HG03159 (cell line): Measurements from ENCODE around the gene PLIN5.

ENCODE experiments used
- ATAC-seq: cut with Tn5 transposase; IDR thresholded peaks from one replicate; pipeline ENCODE4 v1.9.1; 2021; ENCODE audit warnings: mild to moderate bottlenecking, moderate library complexity; ENCODE audit not compliant: unreplicated experiment

The PLIN5 gene

GRCh38 chr19:4507804-4508203, 27.2 kb downstream of the PLIN5 start:
- ATAC-seq = no peak

GRCh38 chr19:4507150-4507452, 27.9 kb downstream of the PLIN5 start:
- no peak for ATAC-seq

DNA sequence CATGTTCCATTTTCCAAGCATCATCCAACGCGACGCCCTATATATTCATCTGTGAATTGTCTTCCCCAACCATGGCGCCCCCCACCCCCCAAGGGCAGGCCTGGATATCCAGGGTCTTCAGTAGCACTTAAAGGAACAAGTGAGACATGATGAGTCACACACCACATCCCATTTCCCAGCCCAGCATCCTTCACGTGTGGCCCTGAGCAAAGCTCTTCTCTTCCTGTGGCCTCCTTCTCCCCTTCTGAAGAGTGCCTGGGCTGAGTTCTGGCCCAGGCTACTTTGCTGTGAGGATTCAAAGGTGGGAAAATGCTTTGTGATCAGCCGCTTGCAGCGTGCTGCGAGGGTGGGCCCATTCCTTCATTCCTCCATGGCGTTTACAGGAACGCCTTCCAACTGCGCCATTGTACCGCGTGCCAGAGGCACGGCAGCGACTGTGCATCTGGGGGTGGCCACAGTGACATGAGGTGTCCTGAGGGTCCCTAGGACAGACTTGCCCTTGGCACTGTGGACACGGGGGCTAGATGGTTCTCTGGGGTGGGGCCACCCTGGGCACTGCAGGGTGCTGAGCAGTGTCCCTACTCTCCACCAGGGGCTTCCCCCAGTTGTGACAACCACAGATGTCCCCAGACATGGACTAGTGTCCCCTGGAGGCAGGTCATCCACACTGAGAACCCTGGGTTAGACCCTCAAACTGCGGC, 28.4 kb downstream of the PLIN5 start:
- no peak for ATAC-seq

- ATAC-seq = no peak
Observed at GRCh38 chr19:4505570-4506448, 29.2 kb downstream of the PLIN5 start.

GRCh38 chr19:4504891-4505569, 30.0 kb downstream of the PLIN5 start:
- no peak for ATAC-seq

DNA sequence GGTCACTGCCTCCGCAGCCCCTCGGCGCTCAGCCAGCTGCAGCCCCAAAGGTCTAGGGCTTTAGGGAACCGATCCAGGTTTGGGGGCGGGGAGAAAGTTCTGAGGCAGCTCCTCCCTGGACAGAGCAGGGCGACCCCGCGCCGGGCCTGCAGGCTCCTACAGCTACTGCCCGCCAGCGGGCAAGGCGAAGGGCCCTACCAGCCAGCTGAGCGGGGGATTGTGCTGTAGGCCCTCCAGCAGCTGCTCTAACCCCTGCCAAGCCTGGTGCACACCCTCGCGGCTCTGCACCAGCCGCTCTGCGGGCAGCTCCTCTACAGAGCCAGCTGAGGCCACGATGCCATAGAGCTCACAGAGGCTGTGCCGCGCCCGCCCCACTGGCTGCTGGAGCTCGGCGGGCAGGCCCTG, 30.7 kb downstream of the PLIN5 start:
- no peak for ATAC-seq

- ATAC-seq = no peak
Observed at GRCh38 chr19:4503825-4504170, 31.2 kb downstream of the PLIN5 start.

GRCh38 chr19:4503132-4503824, 31.7 kb downstream of the PLIN5 start:
- ATAC-seq = no peak

DNA sequence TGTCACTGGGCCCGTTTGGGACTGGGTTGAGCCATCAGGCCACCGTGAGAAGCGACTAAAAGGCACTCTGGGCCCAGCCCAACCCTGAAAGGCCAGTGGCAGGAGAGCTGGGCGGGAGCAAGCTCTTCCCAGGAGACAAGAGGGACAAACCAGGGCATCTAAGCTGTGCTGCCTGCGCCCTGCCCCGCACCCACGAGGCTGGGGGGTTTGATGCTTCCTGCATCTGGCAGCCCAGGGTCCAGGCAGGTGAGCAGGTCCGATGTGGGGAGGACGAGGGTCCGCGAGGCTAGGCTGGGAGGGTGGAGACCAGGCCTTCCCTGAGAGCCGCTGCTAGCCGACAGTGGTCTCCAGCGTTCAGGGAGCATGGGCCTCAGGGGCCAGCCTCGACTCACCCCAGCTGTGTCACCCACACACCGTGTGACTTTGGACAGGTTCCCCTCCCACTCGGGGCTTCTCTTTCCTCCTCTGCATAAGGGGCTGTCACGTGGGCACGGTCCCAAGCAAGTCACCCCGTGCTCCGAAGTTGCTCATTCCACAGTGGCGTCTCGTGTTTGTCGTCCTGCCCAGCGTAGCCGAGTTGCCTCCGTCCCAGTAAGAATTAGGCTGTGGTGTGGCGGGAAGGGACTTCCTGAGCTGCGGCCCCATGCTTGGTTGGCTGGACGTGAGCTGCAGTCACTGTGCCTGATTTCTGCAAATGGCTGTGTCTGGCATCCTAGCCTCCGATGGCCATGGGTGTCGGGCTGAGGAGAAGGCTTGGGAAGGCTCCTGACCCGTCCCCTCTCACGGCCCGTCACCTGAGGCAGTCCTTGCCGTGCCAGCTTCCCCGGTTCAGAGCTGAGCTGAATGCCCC, 32.5 kb downstream of the PLIN5 start:
- ATAC-seq = no peak

- no peak for ATAC-seq
Observed at GRCh38 chr19:4501691-4502090, 33.3 kb downstream of the PLIN5 start.

- ATAC-seq = no peak
Observed at GRCh38 chr19:4500841-4501591, 34.0 kb downstream of the PLIN5 start.

DNA sequence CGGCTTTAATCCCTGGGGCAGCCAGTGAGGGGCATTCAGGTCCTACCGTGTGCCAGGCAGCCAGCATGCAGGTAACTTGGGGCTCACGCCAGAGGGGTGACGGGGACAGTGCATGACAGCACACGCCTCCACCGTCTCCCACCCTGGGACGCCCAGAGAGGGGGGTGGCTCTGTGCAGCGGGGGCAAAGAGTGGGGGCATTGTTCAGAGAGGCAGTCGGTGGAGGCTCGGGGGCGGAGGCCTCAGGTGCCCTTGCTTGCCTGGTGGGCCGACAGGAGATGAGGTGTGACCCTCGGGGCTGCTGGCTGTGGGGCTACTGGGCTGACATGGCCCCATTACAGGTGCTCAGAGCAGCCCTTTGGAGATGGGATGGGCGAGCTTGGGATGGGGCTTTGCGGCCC, 35.2 kb downstream of the PLIN5 start:
- ATAC-seq = no peak

GRCh38 chr19:4499318-4499717, 35.7 kb downstream of the PLIN5 start:
- ATAC-seq = no peak

GRCh38 chr19:4498694-4499093, 36.3 kb downstream of the PLIN5 start:
- ATAC-seq = no peak

DNA sequence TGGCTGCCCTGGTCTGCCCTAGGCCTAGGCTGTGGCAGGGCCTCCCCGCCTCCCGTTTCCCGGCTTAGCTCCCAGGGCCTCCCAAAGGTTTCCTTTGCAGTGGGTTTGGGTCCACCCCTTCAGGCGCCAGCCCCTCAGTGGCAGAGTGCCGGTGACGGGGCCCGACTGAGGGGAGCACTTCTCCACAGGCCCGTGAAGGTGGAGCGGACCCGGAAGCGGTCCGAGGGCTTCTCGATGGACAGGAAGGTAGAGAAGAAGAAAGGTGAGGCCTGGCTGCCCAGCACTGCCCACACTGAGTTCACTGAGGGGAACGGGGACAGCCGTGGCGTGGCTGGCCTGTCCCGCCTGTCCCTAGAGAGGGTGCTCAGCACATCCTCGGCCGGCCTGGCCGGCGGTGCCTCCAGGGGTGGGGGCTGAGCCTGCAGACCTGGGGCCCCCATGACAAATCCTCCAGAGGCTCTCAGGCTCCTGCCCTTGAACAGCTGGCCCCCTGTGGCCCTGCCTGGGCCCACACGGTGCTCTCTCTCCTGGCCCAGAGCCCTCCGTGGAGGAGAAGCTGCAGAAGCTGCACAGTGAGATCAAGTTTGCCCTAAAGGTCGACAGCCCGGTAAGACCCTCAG, 37.1 kb downstream of the PLIN5 start:
- no peak for ATAC-seq

GRCh38 chr19:4496304-4496703, 38.7 kb downstream of the PLIN5 start:
- no peak for ATAC-seq

DNA sequence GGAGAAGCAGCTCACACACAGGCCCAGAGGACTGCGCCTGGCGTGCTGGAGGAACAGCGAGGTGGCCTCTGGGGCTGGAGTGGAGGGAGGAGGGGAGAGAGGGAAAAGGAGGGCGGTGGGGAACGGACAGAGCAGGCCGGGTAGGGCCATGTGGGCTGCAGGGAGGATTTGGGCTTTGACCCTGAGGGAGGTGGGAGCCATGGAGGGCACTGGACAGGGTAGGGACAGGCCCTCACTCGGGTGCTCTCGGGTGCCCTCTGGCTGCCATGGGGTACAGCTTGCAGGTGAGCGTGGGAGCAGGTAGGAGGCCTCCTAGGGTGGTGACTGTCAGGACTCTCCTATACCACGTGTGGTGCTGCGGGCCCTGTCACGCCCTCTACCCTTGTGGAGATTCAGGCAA, 39.6 kb downstream of the PLIN5 start:
- no peak for ATAC-seq

DNA sequence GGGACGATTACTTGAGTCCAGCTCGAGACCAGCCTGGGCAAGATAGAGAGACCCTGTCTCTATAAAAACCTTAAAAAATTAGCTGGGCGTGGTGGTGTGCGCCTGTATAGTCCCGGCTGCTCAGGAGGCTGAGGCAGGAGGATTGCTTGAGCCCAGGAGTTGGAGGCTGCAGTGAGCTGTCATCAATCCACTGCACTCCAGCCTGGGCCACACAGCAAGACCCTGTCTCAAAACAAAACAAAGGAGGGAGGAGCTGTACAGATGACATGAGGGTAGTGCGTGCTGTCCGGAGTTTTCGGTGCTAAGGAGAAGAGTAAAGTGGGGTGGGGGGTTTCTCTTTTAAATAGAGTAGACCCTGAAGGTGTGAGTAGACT, 40.3 kb downstream of the PLIN5 start:
- no peak for ATAC-seq

DNA sequence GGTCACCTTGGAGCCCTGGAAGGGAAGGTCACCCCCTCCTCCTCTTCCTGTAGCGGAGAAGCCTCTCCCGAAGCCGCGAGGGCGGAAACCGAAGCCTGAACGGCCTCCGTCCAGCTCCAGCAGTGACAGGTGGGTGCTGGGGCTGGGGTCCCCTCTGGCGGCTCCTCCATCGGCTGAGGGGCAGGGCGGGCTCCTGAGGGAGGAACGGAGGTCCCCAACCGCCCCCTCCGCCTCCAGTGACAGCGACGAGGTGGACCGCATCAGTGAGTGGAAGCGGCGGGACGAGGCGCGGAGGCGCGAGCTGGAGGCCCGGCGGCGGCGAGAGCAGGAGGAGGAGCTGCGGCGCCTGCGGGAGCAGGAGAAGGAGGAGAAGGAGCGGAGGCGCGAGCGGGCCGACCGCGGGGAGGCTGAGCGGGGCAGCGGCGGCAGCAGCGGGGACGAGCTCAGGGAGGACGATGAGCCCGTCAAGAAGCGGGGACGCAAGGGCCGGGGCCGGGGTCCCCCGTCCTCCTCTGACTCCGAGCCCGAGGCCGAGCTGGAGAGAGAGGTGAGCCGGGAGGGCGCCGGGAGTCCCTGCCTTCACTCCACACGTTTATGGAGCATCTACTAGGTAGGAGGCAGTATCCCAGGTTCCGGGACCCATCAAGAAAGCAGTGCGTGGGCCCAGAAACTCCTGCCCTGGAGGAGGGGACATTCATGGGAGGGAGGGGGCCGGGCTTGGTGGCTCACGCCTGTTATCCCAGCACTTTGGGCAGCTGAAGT, 40.9 kb downstream of the PLIN5 start:
- ATAC-seq = no peak
